ENCODE data around the gene AGBL2.
"Not testable (repeated sequence)": the region's sequence is repeated elsewhere in the genome, so short reads cannot be mapped to it uniquely, and the experiment has no call there.

The AGBL2 gene, protein sequence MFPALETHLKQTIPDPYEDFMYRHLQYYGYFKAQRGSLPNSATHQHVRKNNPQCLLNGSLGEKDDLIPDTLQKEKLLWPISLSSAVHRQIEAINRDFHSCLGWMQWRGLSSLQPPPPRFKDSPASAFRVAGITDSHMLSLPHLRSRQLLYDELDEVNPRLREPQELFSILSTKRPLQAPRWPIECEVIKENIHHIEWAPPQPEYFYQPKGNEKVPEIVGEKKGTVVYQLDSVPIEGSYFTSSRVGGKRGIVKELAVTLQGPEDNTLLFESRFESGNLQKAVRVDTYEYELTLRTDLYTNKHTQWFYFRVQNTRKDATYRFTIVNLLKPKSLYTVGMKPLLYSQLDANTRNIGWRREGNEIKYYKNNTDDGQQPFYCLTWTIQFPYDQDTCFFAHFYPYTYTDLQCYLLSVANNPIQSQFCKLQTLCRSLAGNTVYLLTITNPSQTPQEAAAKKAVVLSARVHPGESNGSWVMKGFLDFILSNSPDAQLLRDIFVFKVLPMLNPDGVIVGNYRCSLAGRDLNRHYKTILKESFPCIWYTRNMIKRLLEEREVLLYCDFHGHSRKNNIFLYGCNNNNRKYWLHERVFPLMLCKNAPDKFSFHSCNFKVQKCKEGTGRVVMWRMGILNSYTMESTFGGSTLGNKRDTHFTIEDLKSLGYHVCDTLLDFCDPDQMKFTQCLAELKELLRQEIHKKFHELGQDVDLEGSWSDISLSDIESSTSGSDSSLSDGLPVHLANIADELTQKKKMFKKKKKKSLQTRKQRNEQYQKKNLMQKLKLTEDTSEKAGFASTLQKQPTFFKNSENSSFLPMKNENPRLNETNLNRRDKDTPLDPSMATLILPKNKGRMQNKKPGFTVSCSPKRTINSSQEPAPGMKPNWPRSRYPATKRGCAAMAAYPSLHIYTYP

DNA sequence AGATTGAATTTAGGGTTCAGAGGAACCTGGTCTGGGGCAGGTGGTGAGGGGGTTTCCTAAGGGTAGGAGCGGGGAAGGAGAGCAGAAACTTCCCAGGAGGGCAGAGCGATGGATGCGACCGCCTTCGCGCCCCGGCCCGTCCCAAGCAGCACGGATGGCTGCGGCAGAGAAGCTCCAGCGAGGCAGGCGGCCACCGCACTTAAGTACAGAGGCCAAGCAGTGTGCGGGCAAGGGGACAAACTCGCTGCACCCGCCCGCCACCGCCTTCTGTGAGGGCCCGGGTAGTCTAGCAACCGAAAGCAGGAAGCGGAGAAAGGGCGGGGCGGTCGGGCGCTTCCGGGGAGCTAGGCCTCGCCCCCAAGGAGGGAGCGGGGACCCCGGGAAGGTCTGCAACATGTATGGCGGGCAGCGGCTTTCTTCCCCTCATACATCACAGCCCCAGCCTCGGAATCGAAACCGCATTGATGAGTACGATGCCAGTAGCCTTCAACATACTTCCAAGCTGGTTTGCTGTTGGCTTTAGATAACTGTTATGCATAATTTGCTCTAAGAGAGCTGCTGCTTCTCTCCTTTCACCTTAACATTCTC lies at the start of gene AGBL2:
TSS of gene AGBL2 (minus strand) at position 288 of the 588 bp plus-strand sequence. CDS start 719 bp downstream, outside the sequence.
- DNase-seq (ENCODE audit: low read depth), result no peak

GRCh38 chr11:47759291-47759690 lies 44.1 kb upstream of the AGBL2 start:
- DNase-seq (ENCODE audit: low read depth), result not testable (repeated sequence)

DNA sequence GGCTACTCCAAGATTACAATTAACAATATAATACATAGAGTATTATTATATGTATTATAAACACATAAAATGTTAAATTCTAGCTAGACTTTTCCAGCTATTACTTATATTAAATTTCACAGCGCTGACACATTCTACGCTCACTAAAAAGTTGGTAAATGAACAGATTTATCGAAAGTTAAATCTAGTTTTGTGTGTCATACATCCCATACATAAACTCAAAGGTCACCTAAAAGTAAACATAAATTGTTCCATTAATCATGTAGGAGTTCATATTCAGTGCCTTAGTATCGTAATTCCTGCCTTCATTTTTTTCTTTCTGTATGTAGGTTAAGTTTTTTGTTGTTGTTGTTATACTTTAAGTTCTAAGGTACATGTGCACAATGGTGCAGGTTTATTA lies 41.0 kb upstream of the AGBL2 start:
- no peak for DNase-seq (ENCODE audit: low read depth)

GRCh38 chr11:47750725-47751124 lies 35.6 kb upstream of the AGBL2 start:
- no peak for DNase-seq (ENCODE audit: low read depth)

DNA sequence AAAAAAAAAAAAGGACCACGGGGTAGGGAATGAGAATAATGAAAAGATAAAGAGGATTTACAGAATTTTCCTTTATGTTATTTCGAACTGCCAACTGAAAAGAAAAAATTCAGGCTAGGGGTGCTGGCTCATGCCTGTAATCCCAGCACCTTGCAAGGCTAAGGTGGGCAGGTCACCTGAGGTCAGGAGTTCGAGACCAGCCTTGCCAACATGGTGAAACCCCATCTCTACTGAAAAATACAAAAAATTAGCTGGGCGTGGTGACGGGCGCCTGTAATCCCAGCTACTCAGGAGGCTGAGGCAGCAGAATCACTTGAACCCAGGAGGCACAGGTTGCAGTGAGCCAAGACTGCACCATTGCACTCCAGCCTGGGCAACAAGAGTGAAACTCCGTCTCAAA lies 27.3 kb upstream of the AGBL2 start:
- not testable (repeated sequence) for DNase-seq (ENCODE audit: low read depth)

- DNase-seq (ENCODE audit: low read depth), result not testable (repeated sequence)
Measured at GRCh38 chr11:47737817-47738216, 22.6 kb upstream of the AGBL2 start.

DNA sequence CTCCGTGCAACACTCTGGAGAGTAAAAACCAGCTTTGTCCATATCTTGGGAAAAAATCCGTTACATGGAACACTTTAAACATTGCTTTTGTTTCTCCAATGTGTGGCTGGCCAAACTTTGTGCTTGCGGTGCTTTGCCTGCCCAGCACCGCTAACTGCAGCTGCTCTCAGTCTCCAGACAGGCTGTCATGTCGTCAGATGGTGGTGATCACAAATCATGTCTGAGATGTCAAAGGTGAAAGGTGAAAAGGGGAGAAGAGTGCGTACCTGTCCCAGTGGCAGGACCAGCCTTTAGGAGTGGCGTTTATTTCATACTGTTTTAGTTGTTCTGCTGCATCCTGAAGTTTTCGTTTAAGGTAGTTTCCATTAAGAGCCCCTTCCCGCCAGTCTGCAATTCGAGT lies 17.1 kb upstream of the AGBL2 start:
- no peak for DNase-seq (ENCODE audit: low read depth)

- no peak for DNase-seq (ENCODE audit: low read depth)
Measured at GRCh38 chr11:47731475-47731874, 16.3 kb upstream of the AGBL2 start.

DNA sequence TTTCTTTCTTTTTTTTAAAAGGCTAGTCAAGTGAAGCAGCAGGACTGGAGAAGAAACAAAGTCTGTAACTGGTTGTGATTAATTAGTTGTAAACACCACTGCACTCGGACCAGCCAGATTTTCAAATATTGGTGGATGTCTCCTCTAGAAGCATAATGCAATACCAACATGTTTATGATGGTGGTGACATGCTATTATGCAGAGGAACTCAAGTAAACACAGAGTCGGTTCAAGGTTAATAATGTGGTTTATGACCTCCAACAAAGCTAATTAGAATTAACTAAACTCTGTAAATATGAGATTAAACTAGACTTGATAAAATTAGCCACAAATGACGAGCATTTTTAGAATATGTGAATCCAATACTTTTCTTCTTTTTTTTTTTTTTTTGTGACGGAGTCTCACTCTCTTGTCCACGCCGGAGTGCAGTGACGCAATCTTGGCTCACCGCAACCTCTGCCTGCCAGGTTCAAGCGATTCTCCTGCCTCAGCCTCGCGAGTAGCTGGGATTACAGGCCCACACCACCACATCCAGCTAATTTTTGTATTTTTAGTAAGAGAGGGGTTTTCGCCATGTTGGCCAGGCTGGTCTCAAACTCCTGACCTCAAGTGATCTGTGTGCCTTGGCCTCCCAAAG lies 11.8 kb upstream of the AGBL2 start:
- no peak for DNase-seq (ENCODE audit: low read depth)

- no peak for DNase-seq (ENCODE audit: low read depth)
Measured at GRCh38 chr11:47726118-47726442, 10.9 kb upstream of the AGBL2 start.

DNA sequence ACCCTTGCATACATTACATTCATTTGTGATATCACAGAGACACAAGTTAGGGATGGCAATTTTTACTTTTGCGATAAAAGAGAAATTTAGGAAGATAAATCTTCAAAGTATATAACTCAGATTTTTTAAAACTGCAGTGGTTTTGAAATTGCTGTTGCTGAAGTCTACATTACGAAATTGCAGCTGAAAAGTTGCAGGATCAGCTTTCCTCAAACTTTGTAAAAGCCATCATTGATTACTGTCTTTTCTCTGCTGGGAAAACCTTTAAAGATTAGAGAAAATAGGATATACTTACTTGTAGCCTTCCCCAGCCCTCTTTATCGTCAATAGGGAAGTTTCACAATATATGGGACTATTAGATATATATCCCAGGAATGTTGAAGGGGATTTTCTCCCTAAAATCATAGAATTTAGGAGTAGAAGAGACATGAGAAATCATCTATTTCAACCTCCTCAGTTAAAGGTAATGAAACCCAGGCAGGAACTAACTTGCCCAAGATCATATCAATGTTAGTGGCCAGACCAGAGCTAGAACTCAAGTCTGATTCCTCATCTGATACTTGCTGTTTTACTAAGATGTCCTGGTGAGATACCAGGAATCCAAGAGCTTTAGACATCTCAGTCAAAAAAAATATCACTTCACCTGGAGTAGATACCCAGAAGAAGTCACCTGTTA lies 10.4 kb upstream of the AGBL2 start:
- no peak for DNase-seq (ENCODE audit: low read depth)

- DNase-seq (ENCODE audit: low read depth), result no peak
Measured at GRCh38 chr11:47724041-47724729, 9.0 kb upstream of the AGBL2 start.

GRCh38 chr11:47723041-47723440 lies 7.9 kb upstream of the AGBL2 start:
- DNase-seq (ENCODE audit: low read depth), result no peak

DNA sequence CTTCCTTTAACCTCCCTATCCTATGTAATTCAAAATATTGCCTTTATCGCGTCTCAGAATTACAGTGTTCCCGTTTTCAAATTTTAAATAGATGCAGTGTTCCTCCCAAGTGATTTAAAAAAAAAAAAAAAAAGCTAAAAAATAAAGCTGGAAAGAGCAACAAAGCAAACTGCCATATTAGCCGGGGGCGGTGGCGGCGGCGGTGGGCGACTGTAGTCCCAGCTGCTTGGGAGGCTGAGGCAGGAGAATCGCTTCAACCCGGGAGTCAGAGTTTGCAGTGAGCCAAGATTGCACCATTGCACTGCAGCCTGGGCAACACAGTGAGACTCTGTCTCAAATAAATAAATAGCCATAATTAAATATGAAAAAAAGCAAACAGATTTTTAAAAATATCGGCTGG lies 5.5 kb upstream of the AGBL2 start:
- DNase-seq (ENCODE audit: low read depth), result no peak

- DNase-seq (ENCODE audit: low read depth), result no peak
Measured at GRCh38 chr11:47716692-47717091, 1.5 kb upstream of the AGBL2 start.

DNA sequence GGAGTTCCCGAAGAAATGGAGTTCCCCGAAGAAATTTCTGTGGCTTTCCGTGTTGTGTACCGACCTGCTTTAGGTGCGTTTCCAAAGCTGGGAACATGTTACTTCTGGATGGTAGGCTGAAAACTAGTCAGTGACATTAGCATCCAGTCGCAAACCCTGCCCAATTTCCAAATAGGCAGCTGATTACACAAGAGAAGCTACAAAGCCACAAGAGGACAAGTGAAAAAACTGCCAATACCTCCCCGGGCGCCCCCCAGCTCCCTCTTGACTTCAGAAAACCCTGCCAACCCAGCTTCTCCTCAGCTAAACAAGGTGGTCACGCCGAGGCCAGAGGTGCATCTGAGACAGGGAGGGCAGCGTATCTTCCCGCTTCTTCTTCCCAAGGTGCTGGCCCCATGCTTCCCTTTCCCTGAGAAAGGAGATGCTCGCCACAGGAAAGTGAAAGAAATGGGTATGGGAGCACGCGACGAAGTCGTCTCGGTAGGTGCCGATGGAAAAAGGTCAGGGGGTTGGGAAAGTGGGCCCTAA lies 551 bp downstream of the AGBL2 start:
- DNase-seq (ENCODE audit: low read depth), result no peak

- DNase-seq (ENCODE audit: low read depth), result no peak
Measured at GRCh38 chr11:47711816-47712215, 3.4 kb downstream of the AGBL2 start.

DNA sequence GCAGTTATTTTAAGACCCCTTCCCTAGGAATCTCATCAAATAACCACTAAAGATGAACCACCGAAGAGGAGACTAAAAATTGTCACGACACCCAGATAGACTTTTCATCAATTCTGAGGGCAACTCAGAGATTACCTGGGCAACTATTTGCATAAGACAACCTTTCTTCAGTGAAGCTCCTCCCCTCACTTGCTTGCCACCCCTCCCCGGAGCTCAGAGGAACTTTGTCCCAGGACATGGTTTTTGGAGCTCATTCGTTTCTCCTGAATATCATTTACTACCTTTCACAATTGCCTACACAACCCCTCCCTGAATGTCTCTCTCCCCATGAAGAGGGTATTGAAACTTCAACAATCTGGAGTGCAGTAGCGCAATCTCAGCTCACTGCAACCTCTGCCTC lies 3.9 kb downstream of the AGBL2 start:
- no peak for DNase-seq (ENCODE audit: low read depth)

DNA sequence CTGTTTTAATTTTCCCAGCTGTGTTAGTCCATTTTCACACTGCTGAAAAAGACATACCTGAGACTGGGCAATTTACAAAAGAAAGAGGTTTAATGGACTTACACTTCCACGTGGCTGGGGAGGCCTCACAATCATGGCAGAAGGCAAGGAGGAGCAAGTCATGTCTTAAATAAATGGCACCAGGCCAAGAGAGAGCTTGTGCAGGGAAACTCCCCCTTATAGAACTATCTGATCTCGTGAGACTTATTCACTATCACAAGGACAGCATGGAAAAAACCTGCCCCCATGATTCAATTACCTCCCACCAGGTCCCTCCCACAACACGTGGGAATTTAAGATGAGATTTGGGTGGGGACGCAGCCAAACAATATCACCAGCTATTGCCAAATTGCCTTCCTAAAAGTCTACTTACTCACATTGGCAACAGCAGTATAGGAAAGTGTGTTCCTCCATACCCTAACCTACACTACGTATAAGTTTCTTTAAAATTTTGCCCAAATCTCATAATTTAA lies 7.8 kb downstream of the AGBL2 start:
- DNase-seq (ENCODE audit: low read depth), result not testable (repeated sequence)

GRCh38 chr11:47705721-47706120 lies 9.4 kb downstream of the AGBL2 start:
- DNase-seq (ENCODE audit: low read depth), result no peak

DNA sequence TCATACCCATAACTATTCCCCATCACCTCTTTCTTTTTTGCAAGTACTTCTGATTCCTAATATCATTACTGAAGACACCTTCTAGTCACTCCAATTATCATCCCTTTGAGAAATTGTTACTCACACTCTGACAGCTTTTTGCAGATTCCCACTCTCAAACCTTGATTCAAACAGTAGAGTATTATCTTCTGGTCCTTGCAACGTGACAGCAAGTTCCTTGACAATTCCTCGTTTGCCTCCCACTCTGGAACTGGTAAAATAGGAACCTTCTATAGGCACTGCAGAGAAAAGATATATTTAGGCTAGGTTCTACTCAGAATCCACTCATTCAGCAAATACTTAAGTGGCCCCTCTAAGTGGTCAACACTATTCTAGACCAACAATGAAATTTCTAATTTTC lies 23.2 kb downstream of the AGBL2 start:
- no peak for DNase-seq (ENCODE audit: low read depth)
